ENCODE results near the gene ITGA3. TPM values are rescaled to one million over a fixed set of nuclear protein-coding genes. Genes with fewer than 3 reads are reported as not detected.

Gene ITGA3
- total and polyA plus RNA-seq, 2 of the 13 experiments (the other 11 are each of a cell fraction or from before 2014, with no cell fraction given) = 0.48 to 0.69 TPM

- Histone ChIP-seq H4K20me1 (ENCODE audit: insufficient read depth, low read length) (no peaks in the 10 kb centered on the region), H3K4me2 (ENCODE audit: low read depth, low read length) (no peak overlapping the region), H3K9me3 (ENCODE audit: low read length) (no peaks in the 10 kb centered on the region), H3K27me3 (ENCODE audit: control insufficient read depth in 1 of 2, insufficient read depth in 2 of 2, low read length in 2 of 2) (peaks cover 8 to 53% of the 10 kb centered on the region in 2 experiments; a peak in 4 of 5 replicates), H3K79me2 (ENCODE audit: insufficient read depth, low read length) (no peaks in the 10 kb centered on the region), H3K36me3 (replicated peaks in 1 of 2; ENCODE audit: control insufficient read depth in 1 of 2, insufficient read depth in 2 of 2, low read length in 2 of 2) (no peaks in the 10 kb centered on the region), H3K4me1 (ENCODE audit: insufficient read depth, low read length) (peaks cover 33% of the 10 kb centered on the region), H3K9ac (ENCODE audit: insufficient read depth, low read depth, low read length) (no peak overlapping the region), H3K4me3 (replicated peaks in 1 of 3; ENCODE audit: insufficient read depth in 1 of 3, low read depth in 2 of 3, low read length in 3 of 3) (no peak overlapping the region), H3K27ac (ENCODE audit: extremely low read length, insufficient read depth, low read length) (no peak overlapping the region), H2AFZ (ENCODE audit: low read length) (no peak overlapping the region)
- POLR2A ChIA-PET = no interaction called here
- no TSS peak for BruUV-seq (replicated peaks)
- no peak for ATAC-seq
- 22% methylated on average over 2 of the region's 2 CpGs for WGBS (ENCODE audit: low lambda C conversion rate)
- no peak for FAIRE-seq
- in situ Hi-C loops (cut with HindIII; ENCODE audit: extremely low pct_ligation_motif_present, low pct_unique_long_range_greater_than_20kb) = no loop called here
- TF ChIP-seq TEAD2 (CRISPR knock-in tag; IDR thresholded peaks at IDR 0.05) (no peak), REST (IDR thresholded peaks at IDR 0.05; ENCODE audit: borderline replicate concordance in 1 of 2, low read depth in 1 of 2, low read length in 2 of 2) (no peak), ZNF589 (CRISPR knock-in tag; conservative IDR thresholded peaks at IDR 0.05) (no peak), JARID2 (CRISPR knock-in tag; IDR thresholded peaks at IDR 0.05; ENCODE audit: insufficient replicate concordance) (no peak), FOSL2 (CRISPR knock-in tag; IDR thresholded peaks at IDR 0.05) (no peak), NFE2 (CRISPR knock-in tag; IDR thresholded peaks at IDR 0.05) (no peak), SOX6 (IDR thresholded peaks at IDR 0.05) (no peak), SOX6 (CRISPR knock-in tag; IDR thresholded peaks at IDR 0.05) (no peak), TBL1XR1 (IDR thresholded peaks at IDR 0.05; ENCODE audit: borderline replicate concordance, low read length, partially characterized antibody) (no peak), ZNF740 (CRISPR knock-in tag; IDR thresholded peaks at IDR 0.05) (no peak), DR1 (CRISPR knock-in tag; IDR thresholded peaks at IDR 0.05) (no peak), TBX2 (CRISPR knock-in tag; IDR thresholded peaks at IDR 0.05; ENCODE audit: borderline replicate concordance) (no peak), CHCHD3 (CRISPR knock-in tag; IDR thresholded peaks at IDR 0.05) (no peak), ZNF609 (CRISPR knock-in tag; IDR thresholded peaks at IDR 0.05; ENCODE audit: borderline replicate concordance) (no peak), ZNF343 (CRISPR knock-in tag; IDR thresholded peaks at IDR 0.05) (no peak), ZNF101 (CRISPR knock-in tag; IDR thresholded peaks at IDR 0.05; ENCODE audit: borderline replicate concordance, low read depth) (no peak), SALL2 (CRISPR knock-in tag; IDR thresholded peaks at IDR 0.05) (no peak)
- intact Hi-C loops (cut with micrococcal nuclease; ENCODE audit: unreplicated experiment) = no loop called here
- no peak for DNase-seq (ENCODE audit: low spot score)
- CTCF ChIA-PET (ENCODE audit: low intra/inter-chr PET ratio, low total read pairs) = no interaction called here
Observed at GRCh38 chr17:50051606-50052005, 4.3 kb upstream of the ITGA3 start.
